DMS53 (cell line): Measurements from ENCODE around the gene GCDH.
"Not testable (repeated sequence)": the region's sequence is repeated elsewhere in the genome, so short reads cannot be mapped to it uniquely, and the experiment has no call there.

Experiments
- DNase-seq: peaks from one replicate; lab custom pipeline; 2025; lab: John Stamatoyannopoulos, UW

GCDH gene

DNA sequence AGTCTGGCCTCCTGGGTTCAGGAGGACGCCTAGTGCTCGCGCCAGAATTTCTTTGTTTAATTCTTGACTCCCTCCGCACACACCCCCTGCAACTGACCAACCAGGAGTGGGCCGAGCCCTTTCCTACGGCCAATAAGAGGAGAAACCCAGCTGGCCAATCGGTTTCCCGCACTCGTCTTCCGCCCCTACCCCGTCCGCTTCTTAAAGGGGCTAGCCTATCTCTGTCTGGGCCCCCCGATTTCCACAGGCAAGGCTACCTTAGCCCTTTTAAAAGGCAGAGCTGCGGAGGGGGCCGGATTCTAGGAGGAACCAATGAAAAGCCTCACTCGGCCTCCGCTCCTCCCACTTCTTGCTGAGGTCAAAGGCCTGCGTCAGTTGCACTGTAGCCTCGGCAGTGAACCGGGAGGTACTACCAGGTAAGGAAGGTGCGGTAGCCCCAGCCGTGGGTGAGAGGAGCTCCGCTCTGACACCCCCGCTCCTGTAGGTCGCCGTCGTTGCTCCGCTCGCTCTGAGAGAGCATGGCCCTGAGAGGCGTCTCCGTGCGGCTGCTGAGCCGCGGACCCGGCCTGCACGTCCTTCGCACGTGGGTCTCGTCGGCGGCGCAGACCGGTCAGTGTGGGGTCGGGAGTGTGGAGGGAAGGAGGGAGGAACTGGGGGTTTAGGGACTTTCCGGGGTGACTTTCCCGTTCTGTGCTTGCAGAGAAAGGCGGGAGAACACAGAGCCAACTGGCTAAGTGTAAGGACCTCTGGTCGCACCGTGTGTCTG, at the start of gene GCDH:
GCDH (plus strand) TSS at position 374 of the 766 bp plus-strand sequence; CDS start at position 519, 145 bp downstream.
- peak; percentile 99 for DNase-seq

DNA sequence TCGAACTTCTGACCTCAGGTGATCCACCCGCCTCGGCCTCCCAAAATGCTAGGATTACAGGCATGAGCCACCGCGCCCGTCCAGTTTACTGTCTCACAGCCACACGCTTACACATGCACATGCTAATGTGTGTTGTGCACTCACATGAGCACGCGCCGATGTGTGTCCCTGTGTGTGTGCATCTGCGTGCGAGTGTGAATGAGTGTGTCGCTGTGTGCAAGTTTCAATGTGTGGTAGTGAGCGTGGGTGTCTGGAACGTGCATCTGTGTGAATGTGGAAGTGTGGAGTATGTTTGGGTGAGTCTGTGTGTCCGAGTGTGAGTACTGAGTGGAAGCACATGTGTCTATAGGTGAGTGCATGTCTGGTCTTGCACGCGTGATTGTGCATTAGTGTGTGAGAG, 48.4 kb upstream of the GCDH start:
- DNase-seq: no peak

DNA sequence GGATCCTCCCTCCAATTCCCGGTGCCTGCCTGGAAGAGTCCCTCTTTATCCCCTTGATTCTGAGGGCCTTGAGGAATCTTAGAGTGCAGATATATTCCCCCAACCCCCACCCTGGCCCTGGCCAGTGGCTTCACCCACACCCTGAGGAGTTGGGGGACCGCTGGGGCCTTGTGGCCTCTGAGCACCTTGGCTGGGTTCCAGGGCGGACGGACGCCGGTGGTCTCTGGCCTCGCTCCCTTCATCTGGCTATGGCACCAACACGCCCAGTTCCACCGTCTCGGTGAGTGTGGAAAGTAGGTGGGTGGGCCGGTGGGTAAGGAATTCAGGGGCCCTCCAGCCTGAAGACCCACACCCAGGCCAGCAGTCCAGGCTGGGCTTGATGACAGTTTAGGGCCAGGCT, 47.6 kb upstream of the GCDH start:
- DNase-seq: no peak

DNA sequence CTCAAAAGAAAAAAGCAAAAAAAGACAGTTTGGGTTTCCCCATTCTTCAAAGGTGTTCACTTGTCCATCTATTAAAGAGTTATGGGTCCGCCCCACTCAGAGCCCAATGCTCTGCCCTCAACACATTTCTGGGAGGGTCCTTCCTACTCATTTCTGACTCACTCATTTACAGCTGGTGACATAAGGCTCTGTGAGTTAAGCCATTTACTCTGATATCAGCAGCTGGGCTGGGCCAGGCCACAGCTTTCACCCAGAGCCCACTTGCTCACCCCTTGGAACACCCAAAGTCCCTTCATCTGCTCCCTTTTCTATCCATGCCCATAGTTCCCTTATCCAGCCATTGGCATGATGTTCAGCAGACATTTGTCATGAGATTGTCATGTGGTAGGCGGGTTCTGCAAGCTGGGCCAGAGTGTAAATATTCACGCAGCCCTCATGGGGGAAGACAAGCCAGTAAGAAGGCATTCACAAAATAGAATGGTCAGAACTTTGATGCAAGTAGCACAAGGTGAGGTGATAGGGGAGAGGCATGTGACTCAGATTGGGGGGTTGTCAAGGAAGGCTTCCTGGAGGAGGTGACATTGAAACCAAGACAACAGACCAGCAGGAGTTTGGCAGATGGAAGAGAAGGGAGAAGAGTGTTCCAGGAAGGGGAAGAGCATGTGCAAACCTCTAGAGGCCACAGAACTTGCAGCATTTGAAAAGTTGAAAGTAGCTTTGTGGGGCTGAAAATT, 46.8 kb upstream of the GCDH start:
- no peak for DNase-seq

DNA sequence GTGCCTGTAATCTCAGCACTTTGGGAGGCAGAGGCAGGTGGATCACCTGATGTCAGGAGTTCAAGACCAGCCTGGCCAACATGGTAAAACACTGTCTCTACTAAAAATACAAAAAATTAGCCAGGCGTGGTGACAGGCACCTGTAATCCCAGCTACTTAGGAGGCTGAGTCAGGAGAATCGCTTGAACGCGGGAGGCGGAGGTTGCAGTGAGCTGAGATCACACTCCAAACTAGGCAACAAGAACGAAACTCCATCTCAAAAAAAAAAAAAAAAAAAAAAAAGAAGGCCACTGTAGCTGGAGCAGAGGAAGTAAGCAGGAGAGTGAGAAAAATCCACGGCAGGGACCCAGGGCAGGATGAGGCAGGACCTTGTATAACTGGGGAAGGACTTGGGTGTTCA, 44.3 kb upstream of the GCDH start:
- DNase-seq: not testable (repeated sequence)

DNA sequence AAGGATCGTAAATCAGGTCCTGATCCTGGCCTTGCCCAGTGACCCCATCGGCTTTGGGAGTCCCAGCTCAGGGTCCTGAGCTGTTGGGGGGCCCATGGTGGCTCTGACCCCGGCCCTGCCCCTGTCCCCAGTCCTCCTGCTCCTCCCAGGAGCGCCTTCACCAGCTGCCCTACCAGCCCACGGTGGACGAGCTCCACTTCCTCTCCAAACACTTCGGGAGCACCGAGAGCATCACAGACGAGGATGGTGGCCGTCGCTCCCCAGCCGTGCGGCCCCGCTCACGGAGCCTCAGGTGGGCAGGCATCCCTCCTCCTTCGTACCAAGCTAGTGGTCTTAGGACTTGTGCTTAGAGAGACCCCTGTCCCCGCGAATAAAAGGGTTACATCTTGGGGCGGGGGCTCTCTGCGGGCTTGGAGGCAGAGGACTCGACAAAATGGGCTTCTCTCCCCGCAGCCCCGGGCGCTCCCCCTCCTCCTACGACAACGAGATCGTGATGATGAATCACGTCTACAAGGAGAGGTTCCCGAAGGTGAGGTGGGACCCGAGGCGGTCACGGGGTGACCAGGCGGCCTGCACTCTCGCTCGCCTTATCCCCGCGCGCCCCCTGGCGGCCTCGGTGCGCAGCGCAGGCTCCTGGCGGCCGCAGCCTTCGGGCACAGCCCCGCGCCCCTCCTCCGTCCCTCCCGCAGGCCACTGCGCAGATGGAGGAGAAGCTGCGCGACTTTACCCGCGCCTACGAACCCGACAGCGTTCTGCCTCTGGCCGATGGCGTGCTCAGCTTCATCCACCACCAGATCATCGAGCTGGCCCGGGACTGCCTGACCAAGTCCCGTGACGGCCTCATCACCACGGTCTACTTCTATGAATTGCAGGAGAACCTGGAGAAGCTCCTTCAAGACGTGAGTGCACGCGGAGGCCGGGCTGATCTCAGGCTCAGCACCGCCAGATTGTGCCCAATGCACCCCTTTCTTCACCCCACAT, 43.5 kb upstream of the GCDH start:
- peak; percentile 90 for DNase-seq

DNA sequence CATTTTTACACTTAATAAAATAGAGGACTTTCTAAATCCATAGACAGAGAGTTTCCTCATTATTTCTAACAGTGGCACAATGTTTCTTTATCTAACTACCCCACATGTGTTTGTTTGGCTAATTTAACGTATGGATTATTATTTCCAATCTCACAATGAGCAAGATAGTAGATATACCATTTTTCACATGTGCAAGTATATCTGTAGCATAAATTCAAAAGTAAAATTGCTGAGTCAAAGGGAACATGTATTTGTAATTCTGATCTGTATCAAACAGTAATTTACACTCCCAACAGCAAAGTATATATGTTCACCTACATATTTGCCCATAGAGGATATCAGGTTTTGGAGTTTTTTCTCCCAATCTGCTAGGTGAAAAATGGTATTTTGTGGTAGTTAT, 34.3 kb upstream of the GCDH start:
- DNase-seq: no peak

DNA sequence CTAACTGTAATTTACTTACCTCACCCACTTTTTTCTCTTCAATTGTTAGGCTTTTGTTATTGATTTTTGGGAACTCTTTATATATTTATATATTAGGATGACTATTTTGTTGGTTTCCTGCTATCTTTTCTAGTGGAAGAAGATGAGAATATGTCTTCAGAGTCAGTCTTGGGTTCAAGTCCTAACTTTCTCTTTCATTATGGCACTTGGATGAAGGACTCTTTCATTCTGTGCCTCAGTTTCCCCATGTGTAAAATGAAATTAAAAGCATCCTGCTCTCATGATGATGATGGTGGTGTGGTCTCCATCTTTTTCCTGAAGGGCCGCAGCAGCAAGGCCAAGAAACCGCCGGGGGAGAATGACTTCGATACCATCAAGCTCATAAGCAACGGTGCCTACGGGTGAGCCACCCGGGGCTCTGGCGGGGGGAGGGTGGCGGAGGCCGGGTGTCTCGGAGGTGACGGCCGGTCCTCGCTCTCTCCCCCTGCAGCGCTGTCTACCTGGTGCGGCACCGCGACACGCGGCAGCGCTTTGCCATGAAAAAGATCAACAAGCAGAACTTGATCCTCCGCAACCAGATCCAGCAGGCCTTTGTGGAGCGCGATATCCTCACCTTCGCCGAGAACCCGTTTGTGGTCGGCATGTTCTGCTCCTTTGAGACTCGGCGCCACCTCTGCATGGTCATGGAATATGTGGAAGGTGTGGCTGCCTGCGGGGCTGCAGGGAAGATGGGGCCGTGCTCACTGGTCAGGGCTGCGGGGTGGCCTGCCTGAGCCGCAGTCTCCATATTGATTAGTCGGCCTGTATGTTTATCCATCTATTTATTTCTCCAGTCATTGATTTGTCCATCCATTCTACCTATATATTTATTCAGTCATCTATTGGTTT, 32.7 kb upstream of the GCDH start:
- no peak for DNase-seq

DNA sequence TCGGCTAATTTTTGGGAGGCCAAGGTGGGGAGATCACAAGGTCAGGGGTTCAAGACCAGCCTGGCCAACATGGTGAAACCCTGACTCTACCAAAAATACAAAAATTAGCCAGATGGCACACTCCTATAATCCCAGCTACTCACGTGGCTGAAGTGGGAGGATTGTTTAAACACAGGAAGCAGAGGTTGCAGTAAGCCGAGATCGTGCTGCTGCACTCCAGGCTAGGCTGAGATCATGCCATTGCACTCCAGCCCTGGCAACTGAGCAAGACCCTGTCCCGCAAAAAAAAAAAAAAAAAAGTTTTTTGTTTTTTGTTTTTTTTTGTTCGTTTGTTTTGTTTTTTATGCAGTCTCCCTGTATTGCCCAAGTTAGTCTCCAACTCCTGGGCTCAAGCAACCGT, 31.4 kb upstream of the GCDH start:
- peak; percentile 48 for DNase-seq

DNA sequence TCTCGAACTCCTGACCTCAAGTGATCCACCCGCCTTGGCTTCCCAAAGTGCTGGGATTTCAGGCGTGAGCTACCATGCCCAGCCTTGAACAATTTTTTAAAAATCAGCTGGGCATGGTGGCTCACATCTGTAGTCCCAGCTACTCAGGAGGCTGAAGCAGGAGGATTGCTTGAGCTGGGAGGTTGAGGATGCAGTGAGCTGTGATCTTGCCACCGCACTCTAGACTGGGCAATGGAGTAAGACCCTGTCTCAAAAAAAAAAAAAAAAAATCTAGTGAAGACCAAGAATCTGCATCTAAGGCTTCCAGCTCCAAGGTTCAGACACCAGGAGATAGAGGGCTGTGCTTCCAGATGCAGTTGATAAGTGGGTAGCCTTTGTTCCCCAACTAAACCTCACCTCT, 26.8 kb upstream of the GCDH start:
- DNase-seq: no peak

DNA sequence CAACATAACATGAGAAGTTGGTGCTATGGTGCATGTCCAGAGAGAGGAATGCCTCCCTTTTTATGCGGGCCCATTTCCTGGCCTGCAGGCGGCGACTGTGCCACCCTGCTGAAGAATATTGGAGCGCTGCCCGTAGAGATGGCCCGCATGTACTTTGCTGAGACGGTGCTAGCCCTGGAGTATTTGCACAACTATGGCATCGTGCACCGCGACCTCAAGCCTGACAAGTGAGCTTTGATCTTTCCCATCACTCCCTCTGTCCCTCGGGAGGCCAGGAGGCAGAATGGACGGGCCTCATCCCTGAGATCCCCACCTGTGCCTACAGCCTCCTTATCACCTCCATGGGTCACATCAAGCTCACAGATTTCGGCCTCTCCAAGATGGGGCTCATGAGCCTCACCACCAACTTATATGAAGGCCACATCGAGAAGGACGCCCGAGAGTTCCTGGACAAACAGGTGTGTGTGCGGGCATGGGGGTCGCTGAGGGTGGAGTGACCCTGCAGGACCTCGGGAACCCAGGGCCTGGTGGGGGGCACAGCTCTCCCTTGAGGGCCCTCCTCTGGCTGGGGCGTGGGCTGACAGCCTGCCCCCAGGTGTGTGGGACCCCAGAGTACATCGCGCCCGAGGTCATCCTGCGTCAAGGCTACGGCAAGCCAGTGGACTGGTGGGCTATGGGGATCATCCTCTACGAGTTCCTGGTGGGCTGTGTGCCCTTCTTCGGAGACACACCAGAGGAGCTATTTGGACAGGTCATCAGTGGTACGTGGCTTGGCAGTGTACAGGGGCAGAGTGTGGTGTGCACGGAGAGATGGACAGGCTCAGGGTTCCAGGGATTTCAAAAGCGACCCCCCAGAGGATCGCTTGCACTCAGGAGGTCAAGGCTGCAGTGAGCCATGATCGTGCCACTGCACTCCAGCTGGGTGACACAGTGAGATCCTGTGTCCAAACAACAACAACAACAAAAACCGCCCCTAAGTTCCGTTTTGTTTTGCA, 25.9 kb upstream of the GCDH start:
- peak; percentile 72 for DNase-seq

DNA sequence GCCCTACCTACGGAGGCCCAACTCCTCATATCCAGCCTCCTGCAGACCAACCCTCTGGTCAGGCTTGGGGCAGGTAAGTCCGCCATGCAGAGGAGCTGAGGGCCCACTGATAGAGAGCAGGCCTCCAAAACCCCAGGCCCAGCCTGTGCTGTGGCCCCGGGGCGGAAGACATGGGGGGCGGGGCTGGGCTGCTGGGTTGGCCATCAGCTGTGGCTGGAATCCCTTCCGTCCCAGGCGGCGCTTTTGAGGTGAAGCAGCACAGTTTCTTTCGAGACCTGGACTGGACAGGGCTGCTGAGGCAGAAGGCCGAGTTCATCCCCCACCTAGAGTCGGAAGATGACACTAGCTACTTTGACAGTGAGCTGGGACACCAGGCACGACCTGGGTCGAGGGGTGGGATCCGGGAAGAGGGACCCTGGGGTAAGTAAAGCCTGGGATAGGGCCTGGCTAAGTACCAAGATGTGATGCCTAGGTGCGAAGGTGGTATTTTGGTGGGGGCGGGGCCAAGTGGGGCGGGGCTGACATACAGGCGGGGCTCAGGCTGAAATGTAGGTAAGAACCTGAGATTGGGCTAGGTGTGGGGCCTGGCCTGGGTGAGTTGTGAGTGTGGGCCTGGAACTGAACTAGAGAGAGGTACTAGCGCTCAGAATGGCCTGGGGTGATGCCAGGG, 25.1 kb upstream of the GCDH start:
- no peak for DNase-seq

DNA sequence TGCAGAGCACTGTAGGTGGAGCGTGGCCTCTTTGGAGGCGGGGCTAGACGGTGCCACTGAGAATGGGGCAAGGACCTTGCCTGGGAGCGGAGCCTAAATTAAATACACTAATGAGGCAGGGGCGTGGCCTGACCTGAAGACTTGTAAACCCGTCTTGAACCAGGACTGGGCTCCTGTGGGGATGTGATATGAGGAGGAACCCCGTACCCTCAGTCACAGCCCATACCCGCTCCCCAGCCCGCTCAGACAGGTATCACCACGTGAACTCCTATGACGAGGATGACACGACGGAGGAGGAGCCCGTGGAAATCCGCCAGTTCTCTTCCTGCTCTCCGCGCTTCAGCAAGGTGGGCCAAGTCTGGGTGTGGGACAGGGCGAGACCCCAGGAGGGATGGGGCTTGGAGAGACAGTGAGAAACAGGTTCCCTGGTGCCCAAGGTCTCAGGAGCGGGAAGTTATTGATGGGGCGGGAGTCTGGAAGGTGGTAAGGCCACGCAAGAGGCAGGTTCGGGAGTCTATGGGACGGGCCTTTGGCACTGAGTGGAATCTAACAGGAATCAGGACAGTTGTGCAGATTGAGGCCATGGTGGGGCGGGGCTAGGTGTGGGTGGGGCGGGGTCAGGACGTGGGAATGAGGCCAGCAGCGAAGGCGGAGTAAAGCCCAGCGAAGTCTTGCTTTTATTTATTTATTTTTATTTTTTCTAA, 24.4 kb upstream of the GCDH start:
- DNase-seq: no peak

DNA sequence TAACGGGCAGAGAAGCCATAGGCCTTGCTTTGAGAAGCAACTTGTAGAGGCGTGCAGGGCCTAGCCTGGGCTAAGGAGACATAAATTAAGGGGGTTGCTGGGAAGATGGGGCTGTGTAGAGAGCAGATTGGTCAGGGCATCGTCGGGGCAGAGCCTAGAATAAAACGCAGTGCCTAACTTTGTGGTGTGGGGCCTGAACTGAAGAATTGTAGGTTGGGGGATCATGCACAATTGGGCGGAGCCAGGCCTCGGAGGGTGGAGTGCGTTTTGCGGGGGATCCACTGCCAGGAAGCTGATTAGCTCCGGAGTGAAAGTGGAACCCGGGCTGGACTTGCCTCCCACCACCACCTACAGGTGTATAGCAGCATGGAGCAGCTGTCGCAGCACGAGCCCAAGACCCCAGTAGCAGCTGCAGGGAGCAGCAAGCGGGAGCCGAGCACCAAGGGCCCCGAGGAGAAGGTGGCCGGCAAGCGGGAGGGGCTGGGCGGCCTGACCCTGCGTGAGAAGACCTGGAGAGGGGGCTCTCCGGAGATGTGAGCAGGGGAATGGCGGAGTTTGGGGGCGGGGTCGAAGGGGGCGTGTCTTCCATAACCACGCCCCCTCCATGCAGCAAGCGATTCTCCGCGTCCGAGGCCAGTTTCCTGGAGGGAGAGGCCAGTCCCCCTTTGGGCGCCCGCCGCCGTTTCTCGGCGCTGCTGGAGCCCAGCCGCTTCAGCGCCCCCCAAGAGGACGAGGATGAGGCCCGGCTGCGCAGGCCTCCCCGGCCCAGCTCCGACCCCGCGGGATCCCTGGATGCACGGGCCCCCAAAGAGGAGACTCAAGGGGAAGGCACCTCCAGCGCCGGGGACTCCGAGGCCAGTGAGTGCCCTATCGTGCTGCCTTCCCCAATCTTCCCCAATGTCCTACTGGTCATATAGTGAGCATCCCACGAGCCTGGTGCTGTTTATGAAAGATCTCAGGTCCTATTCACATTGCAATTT, 23.6 kb upstream of the GCDH start:
- peak; percentile 71 for DNase-seq

DNA sequence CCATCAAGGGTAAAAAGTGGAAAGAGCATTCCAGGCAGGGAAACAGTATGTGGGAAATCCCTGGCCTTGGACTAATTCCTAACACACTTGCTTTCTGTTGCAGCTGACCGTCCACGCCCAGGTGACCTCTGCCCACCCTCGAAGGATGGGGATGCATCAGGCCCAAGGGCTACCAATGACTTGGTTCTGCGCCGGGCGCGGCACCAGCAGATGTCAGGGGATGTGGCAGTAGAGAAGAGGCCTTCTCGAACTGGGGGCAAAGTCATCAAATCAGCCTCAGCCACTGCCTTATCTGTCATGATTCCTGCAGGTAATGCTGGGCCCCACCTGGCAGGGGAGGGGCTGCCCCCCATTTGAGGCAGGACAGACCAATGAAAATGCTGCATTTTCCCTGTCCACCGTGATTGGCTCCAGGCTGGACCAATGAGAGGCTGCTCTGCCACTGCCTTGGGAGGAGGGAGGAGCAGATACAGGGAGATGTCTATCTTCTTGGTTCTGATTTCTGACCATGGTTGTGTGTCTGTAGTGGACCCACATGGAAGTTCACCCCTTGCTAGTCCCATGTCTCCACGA, 22.3 kb upstream of the GCDH start:
- peak; percentile 24 for DNase-seq

DNA sequence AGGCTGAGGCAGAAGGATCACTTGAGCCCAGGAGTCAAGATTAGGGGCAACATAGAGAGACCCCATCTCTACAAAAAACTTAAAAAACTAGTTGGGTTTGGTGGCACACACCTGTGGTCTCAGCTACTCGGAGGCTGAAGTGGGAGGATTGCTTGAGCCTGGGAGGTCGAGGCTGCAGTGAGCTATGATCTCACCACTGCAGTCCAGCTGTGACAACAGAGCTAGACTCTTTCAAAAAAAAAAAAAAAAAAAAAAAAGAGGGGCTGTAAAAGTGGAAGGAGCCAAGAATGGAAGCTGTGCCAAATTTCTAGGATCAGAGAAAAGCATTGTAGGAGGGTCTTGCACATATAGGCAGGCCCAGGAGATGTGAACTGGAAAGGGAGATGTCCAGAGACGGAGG, 19.3 kb upstream of the GCDH start:
- peak; percentile 43 for DNase-seq

DNA sequence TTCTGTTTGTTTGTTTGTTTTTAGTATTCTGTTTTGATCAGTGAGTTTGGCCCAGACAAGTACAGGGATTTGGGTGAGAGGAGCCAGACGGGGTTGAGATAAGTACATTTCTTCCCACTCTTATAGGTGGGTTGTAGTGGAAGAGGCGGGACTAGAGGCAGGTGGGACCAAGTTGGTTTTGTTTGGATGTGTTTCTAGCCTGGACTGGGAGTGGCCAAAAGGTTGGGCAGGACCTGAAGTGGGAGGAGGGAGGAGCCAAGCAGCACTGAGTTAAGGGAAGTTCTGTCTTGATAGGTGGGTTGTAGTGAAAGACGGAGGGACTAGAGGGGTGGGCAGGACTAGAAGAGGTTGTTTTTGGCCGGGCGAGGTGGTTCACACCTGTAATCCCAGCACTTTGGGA, 18.7 kb upstream of the GCDH start:
- DNase-seq: peak; percentile 51
